Stomach (tissue), 4 donors: ENCODE measurements around the gene ATP2C1.

Experiments
- CTCF ChIP-seq, 7 experiments: fragments of 450-650 bp in 4 of 7; fragments of 200-600 bp in 3 of 7; sonication (generic) in 3 of 7; IDR thresholded peaks; one replicate each; pipeline ENCODE4 v1.5.1; 2016 to 2019; ENCODE audit warnings: antibody characterized with exemption in 7 of 7, control low read depth in 2 of 7, mild to moderate bottlenecking in 1 of 7
- EP300 ChIP-seq: sonication (generic); formaldehyde crosslinking; IDR thresholded peaks from one replicate; pipeline ENCODE4 v1.6.1; 2017; ENCODE audit warnings: antibody characterized with exemption
- POLR2A ChIP-seq, 4 donors: fragments of 450-650 bp; IDR thresholded peaks; one replicate each; pipeline ENCODE4 v1.6.1; 2016; ENCODE audit warnings: antibody characterized with exemption in 4 of 4, control low read depth in 2 of 4, mild to moderate bottlenecking in 1 of 4, moderate library complexity in 1 of 4
- POLR2AphosphoS5 ChIP-seq, 3 donors: sonication (generic); formaldehyde crosslinking; IDR thresholded peaks; one replicate each; pipeline ENCODE4 v1.6.1; 2016; ENCODE audit warnings: antibody characterized with exemption in 3 of 3

DNA sequence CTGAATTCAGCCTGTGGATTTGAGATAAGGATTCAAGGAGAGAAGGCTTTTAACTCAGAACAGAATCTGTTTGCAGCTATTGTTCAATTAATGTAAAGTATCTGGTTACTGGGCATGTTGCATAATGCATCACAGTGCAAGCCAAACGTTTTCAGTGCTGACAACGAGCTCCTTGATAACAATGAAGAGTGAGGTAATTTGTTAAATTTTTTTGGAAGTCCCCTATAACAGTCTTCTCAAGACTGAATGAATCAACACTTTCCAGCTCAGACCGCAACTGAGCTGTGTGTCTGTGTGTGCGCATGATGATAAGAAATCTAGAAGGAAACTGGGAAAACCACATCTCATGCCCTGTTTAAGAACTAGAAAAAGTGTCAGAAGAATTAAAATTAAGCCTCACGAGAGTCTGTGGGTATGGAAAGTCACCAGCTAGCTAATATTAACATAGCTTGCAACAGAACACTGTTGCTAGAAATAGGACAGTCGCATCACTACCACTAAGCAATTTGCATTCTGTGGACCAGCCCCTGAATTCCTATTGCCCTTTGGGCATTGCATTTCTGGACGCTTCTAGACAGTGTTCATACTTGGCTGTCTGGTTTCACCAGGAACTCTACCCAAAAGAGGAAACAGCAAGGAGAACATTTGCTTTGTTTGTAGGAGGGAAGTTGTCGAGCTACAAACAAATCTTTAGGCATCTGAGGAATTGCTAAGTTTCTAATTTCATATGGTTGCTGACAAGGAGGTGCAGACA, 43.7 kb upstream of the ATP2C1 start:
- TF ChIP-seq CTCF (IDR thresholded peaks at IDR 0.05) (no peak), POLR2A (IDR thresholded peaks at IDR 0.05) (no peak), POLR2AphosphoS5 (IDR thresholded peaks at IDR 0.05) (no peak), EP300 (no peak)
